HG03575 (cell line): ENCODE measurements around the gene EAPP.
"Not testable (repeated sequence)": the region's sequence is repeated elsewhere in the genome, so short reads cannot be mapped to it uniquely, and the experiment has no call there.

Source experiments
- ATAC-seq: cut with Tn5 transposase; IDR thresholded peaks from one replicate; pipeline ENCODE4 v1.9.1; 2021; ENCODE audit not compliant: unreplicated experiment, insufficient number of reproducible peaks, low FRiP score; ENCODE audit errors: extremely low read depth

Gene EAPP

GRCh38 chr14:34496679-34497513 is 42.6 kb downstream of the EAPP start:
- ATAC-seq, result no peak

DNA sequence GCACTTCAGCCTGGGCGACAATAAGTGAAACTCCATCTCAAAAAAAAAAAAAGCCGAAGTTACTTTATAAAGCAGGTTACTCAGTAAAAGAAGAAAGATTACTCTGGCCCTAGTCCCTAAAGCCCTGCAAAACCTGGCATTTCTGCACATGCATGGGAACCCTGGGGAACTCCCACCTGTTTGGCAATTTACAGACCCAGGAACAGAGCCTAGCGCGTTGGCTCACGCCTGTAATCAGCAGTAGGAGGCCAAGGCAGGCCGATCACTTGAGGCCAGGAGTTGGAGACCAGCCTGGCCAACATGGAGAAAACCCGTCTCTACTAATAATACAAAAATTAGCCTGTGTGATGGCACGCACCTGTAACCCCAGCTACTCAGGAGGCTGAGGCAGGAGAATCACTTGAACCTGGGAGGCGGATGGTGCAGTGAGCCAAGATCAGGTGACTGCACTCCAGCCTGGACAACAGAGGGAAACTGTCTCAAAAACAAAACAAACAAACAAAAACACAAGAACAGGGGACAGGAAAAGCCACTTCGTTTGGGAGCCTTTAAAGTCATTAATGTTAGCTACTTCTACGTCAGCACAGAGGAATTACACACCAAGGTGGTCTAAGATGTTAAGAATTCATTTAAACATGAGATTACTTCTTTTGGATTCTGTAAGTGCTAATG is 43.4 kb downstream of the EAPP start:
- no peak for ATAC-seq

- no peak for ATAC-seq
These were observed 50.2 kb downstream of the EAPP start for GRCh38 chr14:34489324-34489723.

GRCh38 chr14:34488528-34488927 is 51.0 kb downstream of the EAPP start:
- no peak for ATAC-seq

- no peak for ATAC-seq
These were observed 54.8 kb downstream of the EAPP start for GRCh38 chr14:34484726-34485125.

GRCh38 chr14:34482463-34482862 is 57.0 kb downstream of the EAPP start:
- no peak for ATAC-seq

DNA sequence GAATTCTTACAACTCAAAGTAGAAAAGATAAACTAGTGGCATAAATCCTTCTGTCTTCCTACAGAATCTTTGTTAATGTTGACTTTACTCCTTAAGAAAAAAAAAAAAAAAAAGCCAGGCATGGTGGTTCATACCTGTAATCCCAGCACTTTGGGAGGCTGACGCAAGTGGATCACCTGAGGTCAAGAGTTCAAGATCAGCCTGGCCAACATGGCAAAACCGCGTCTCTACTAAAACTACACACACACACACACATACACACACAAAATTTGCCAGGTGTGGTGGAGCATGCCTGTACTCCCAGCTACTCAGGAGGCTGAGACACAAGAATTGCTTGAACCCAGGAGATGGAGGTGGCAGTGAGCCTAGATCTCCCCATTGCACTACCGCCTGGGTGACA is 59.8 kb downstream of the EAPP start:
- ATAC-seq, result no peak

GRCh38 chr14:34478261-34478660 is 61.2 kb downstream of the EAPP start:
- no peak for ATAC-seq

- ATAC-seq, result not testable (repeated sequence)
These were observed 63.5 kb downstream of the EAPP start for GRCh38 chr14:34476036-34476435.

- ATAC-seq, result no peak
These were observed 64.3 kb downstream of the EAPP start for GRCh38 chr14:34475163-34475562.

GRCh38 chr14:34474187-34474679 is 65.3 kb downstream of the EAPP start:
- no peak for ATAC-seq

- ATAC-seq, result no peak
These were observed 66.7 kb downstream of the EAPP start for GRCh38 chr14:34472706-34473279.

DNA sequence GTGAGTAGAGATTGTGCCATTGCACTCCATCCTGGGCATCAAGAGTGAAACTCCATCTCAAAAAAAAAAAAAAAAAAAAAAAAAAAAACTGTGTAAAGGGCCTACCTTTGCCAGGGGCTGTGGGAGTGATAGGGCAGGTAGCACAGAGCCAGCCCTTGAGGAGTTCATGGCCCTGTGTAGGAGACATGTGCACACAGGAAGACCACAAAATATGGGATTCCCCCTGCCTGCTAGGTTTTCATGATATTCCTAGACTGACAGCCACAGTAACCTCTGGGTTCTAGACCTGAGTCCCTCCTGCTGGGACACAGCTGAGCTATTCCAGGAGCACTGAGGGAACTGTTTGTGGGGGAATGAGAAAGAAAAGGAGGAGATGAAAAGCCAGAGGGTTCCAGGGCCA is 69.2 kb downstream of the EAPP start:
- no peak for ATAC-seq

GRCh38 chr14:34466691-34467090 is 72.8 kb downstream of the EAPP start:
- no peak for ATAC-seq
